Erythroblast (primary cell): ENCODE results near the gene SLC44A3.

Experiments
- GATA1 ChIP-seq: IDR thresholded peaks from 2 replicates; pipeline ENCODE4 v1.6.1; 2011; ENCODE audit warnings: low read depth, mild to moderate bottlenecking, control low read depth, low read length, moderate library complexity
- POLR2A ChIP-seq: IDR thresholded peaks from 2 replicates; pipeline ENCODE4 v1.6.1; 2011; ENCODE audit warnings: mild to moderate bottlenecking, low read length

GRCh38 chr1:94926126-94926914 lies 106.2 kb downstream of the SLC44A3 start:
- TF ChIP-seq POLR2A (no peak), GATA1 (no peak)
